Right lobe of liver (tissue), 6 donors: ENCODE measurements around the gene KBTBD12. TPM values are rescaled to one million over a fixed set of nuclear protein-coding genes. Genes with fewer than 3 reads are reported as not detected.
A peak's percentile ranks its signal among the peaks of the same experiment; 100 is the strongest.

ENCODE experiments used
- ATAC-seq, 4 donors: fragments of 200-7000 bp; cut with Tn5 transposase; one replicate each; pipeline ENCODE4 v1.9.1; 2020; ENCODE audit warnings: mild to moderate bottlenecking in 4 of 4, moderate library complexity in 4 of 4
- DNase-seq, 3 donors: peaks; one replicate each; pipeline ENCODE4 v3.0.0-alpha.2; 2020
- H3K27ac ChIP-seq, 3 donors: fragments of 200-600 bp; one replicate each; pipeline ENCODE4 v1.8.0; 2022
- H3K27me3 ChIP-seq, 2 donors: fragments of 200-600 bp; one replicate each; pipeline ENCODE4 v1.8.0; 2022
- H3K36me3 ChIP-seq, 4 donors: fragments of 200-600 bp; sonication (generic) in 1 of 4; one replicate each; pipeline versions ENCODE4 v1.5.1 to v1.8.0; 2017 to 2022; ENCODE audit warnings: control low read depth in 1 of 4
- H3K4me1 ChIP-seq, 4 donors: fragments of 200-600 bp; sonication (generic) in 1 of 4; one replicate each; pipeline versions ENCODE4 v1.5.1 to v1.8.0; 2017 to 2022; ENCODE audit warnings: control low read depth in 1 of 4
- H3K4me3 ChIP-seq, 3 donors: fragments of 200-600 bp; one replicate each; pipeline ENCODE4 v1.8.0; 2022
- H3K9me3 ChIP-seq, 4 donors: fragments of 200-600 bp; sonication (generic) in 1 of 4; one replicate each; pipeline versions ENCODE4 v1.5.1 to v1.8.0; 2017 to 2022; ENCODE audit warnings: control low read depth in 1 of 4
- CTCF ChIP-seq, 4 donors: fragments of 200-600 bp in 3 of 4; fragments of 450-650 bp in 1 of 4; IDR thresholded peaks; one replicate each; pipeline versions ENCODE4 v1.5.1 to v1.8.0; 2016 to 2022; ENCODE audit warnings: antibody characterized with exemption in 4 of 4, mild to moderate bottlenecking in 2 of 4
- POLR2A ChIP-seq: fragments of 450-650 bp; IDR thresholded peaks from one replicate; pipeline ENCODE4 v1.6.1; 2017; ENCODE audit warnings: antibody characterized with exemption, mild to moderate bottlenecking
- WGBS: methylation state at CpG from one replicate; pipeline ENCODE4 v1.1.6; 2018; ENCODE audit warnings: low coverage, low lambda C conversion rate; ENCODE audit not compliant: insufficient coverage; ENCODE audit errors: missing lambda C conversion rate; 5-methylcytosine and 5-hydroxymethylcytosine counted together
- intact Hi-C, 2 donors: fragments of 100-400 bp; cut with DNase I; formaldehyde crosslinking; loops; one replicate each; pipeline versions ENCODE4 v1.11.2 to v1.14.1; 2022
- total RNA-seq, 6 experiments: library from RNA; depleted of rRNA in 2 of 6; stranded (reverse); fragments of >200 nt in 2 of 6; fragmentation: NEBNext Ultra II Directional in 3 of 6; extraction: Animal tissue kit (Norgen Biotek cat#: 25700) in 3 of 6; gene quantifications; one replicate each; pipeline versions ENCODE4 v1.1.0 to v1.2.4, GENCODE V29; 2016 to 2023
- donor health status: DM: no; HTN: yes; CAD: no.
- donor health status: DM: no; HTN: no; CAD: no.
- donor health status: DM: no; HTN: no; CAD: no.
- donor health status: DM: no; HTN: yes; CAD: no.
- donor health status: DM: no; HTN: yes; CAD: no.

The KBTBD12 gene
- total RNA-seq, 6 experiments from 2014 or later, result 0.22 TPM; not detected in 5

- Histone ChIP-seq H3K9me3 (no peaks in the 10 kb centered on the region), H3K36me3 (no peaks in the 10 kb centered on the region), H3K27ac (peak overlapping the region in 1 of 3 donors; percentile 30), H3K27me3 (no peaks in the 10 kb centered on the region), H3K4me1 (peaks cover 0 to 26% (median 9%) of the 10 kb centered on the region in 4 donors), H3K4me3 (no peak overlapping the region)
- DNase-seq (no peak), ATAC-seq (peak in 2 of 4 donors; percentile 21 to 40)
- intact Hi-C loops, result no loop called here
- TF ChIP-seq CTCF (IDR thresholded peaks at IDR 0.05), result no peak
- no peak for TF ChIP-seq POLR2A
- 31% methylated on average over 3 of the region's 3 CpGs for WGBS
These were observed 99.5 kb downstream of the KBTBD12 start for GRCh38 chr3:128014548-128014947.

- DNase-seq (no peak), ATAC-seq (no peak)
- no peaks in the 10 kb centered on the region for H3K36me3 ChIP-seq
- no peaks in the 10 kb centered on the region for H3K9me3 ChIP-seq
- no peaks in the 10 kb centered on the region for H3K27me3 ChIP-seq
- 91% methylated on average over 1 of the region's 1 CpG for WGBS
- TF ChIP-seq POLR2A (no peak), CTCF (IDR thresholded peaks at IDR 0.05) (no peak)
- intact Hi-C loops, result no loop called here
- peaks cover 0 to 12% (median under 1%) of the 10 kb centered on the region in 4 donors for H3K4me1 ChIP-seq
- H3K27ac ChIP-seq, result no peak overlapping the region
- H3K4me3 ChIP-seq, result no peak overlapping the region
These were observed 101.5 kb downstream of the KBTBD12 start for GRCh38 chr3:128016502-128016901.

GRCh38 chr3:128021768-128022372, 106.8 kb downstream of the KBTBD12 start:
- H3K9me3 ChIP-seq, result no peaks in the 10 kb centered on the region
- H3K27me3 ChIP-seq, result no peaks in the 10 kb centered on the region
- no peak overlapping the region for H3K4me3 ChIP-seq
- ATAC-seq (peak in 1 of 4 donors; percentile 13), DNase-seq (no peak)
- WGBS, result 63% methylated on average over 5 of the region's 10 CpGs
- H3K27ac ChIP-seq, result no peak overlapping the region
- intact Hi-C loops, result no loop called here
- H3K36me3 ChIP-seq, result no peaks in the 10 kb centered on the region
- TF ChIP-seq POLR2A (no peak), CTCF (IDR thresholded peaks at IDR 0.05) (no peak)
- H3K4me1 ChIP-seq, result no peaks in the 10 kb centered on the region

- no peak for TF ChIP-seq POLR2A
- no peak for TF ChIP-seq CTCF (IDR thresholded peaks at IDR 0.05)
- ATAC-seq (peak in 3 of 4 donors; percentile 29 to 83 (median 45)), DNase-seq (peak in 1 of 3 donors; percentile 51)
- H3K9me3 ChIP-seq, result no peaks in the 10 kb centered on the region
- H3K36me3 ChIP-seq, result no peaks in the 10 kb centered on the region
- no peak overlapping the region for H3K4me3 ChIP-seq
- H3K27ac ChIP-seq, result no peak overlapping the region
- peaks cover 0 to 27% (median 3%) of the 10 kb centered on the region in 4 donors for H3K4me1 ChIP-seq
- no peaks in the 10 kb centered on the region for H3K27me3 ChIP-seq
- intact Hi-C loops, result no loop called here
These were observed 118.1 kb downstream of the KBTBD12 start for GRCh38 chr3:128033102-128033501.

GRCh38 chr3:128036119-128036518, 121.1 kb downstream of the KBTBD12 start:
- ATAC-seq (peak; percentile 70 to 88 (median 80)), DNase-seq (no peak)
- Histone ChIP-seq H3K4me3 (no peak overlapping the region), H3K27ac (peak overlapping the region in 1 of 3 donors; percentile 22), H3K36me3 (no peaks in the 10 kb centered on the region), H3K9me3 (no peaks in the 10 kb centered on the region), H3K4me1 (peaks cover 0 to 27% (median 3%) of the 10 kb centered on the region in 4 donors), H3K27me3 (no peaks in the 10 kb centered on the region)
- intact Hi-C loops, result no loop called here
- no CpG with 5 or more reads among the region's 1 CpG for WGBS
- TF ChIP-seq CTCF (IDR thresholded peaks at IDR 0.05), result no peak
- no peak for TF ChIP-seq POLR2A
